HCT116 (cell line): Measurements from ENCODE around the gene CD72. TPM values are rescaled to one million over a fixed set of nuclear protein-coding genes. Genes with fewer than 3 reads are reported as not detected.

Experiments used
- ATAC-seq: fragments of 200-7000 bp; cut with Tn5 transposase; 2 replicates; pipeline ENCODE4 v1.9.1; 2020; ENCODE audit warnings: mild to moderate bottlenecking, moderate library complexity
- BruUV-seq: library from RNA; stranded (reverse); fragments of 400-500 nt; replicated peaks from 2 replicates; lab custom pipeline; 2021; lab: Mats Ljungman, UMichigan
- CTCF ChIA-PET: fragments of 300-600 bp; sonication (Branson Sonifier 250); formaldehyde crosslinking; loops from one replicate; lab custom pipeline; 2021; ENCODE audit warnings: antibody characterized with exemption; lab: Charles Lee
- POLR2A ChIA-PET: fragments of 300-600, 350-600 bp; sonication (Branson Sonifier 250); formaldehyde crosslinking; loops from one replicate; lab custom pipeline; 2021; ENCODE audit warnings: antibody characterized with exemption; lab: Charles Lee
- RAD21 ChIA-PET, 2 experiments: fragments of 300-600 bp; sonication (Branson Sonifier 250); formaldehyde crosslinking; loops; one replicate each; lab custom pipeline; 2023; ENCODE audit warnings: low total read pairs in 2 of 2; ENCODE audit not compliant: uncharacterized antibody in 2 of 2, unreplicated experiment in 2 of 2, low non-redundant PET in 1 of 2; lab: Charles Lee
- DNase-seq: peaks from one replicate; pipeline ENCODE4 v3.0.0-alpha.2; 2010; ENCODE audit warnings: low read depth, low spot score
- H2AFZ ChIP-seq: fragments of 200-600 bp; shearing (Covaris generic), sonication (generic); 2 replicates; pipeline ENCODE4 v1.6.1; 2017; ENCODE audit warnings: low read depth, mixed run types, mixed read lengths, antibody characterized with exemption, low read length; ENCODE audit not compliant: poor library complexity, severe bottlenecking
- H3K27ac ChIP-seq: 2 replicates; pipeline ENCODE4 v1.5.1; 2012; ENCODE audit warnings: low read depth, low read length
- H3K27me3 ChIP-seq: fragments of 200-600 bp; sonication (generic); 2 replicates; pipeline ENCODE4 v1.6.1; 2016; ENCODE audit warnings: mixed run types, low read length, mixed read lengths; ENCODE audit not compliant: insufficient read depth
- H3K36me3 ChIP-seq, 2 experiments: fragments of 200-500 bp in 1 of 2; fragments of 200-600 bp in 1 of 2; sonication (Bioruptor generic) in 1 of 2; sonication (generic) in 1 of 2; 2 replicates each; pipeline versions ENCODE4 v1.5.1 to v1.6.1; 2014 to 2016; ENCODE audit warnings: low read length in 2 of 2, inconsistent platforms in 1 of 2, mixed read lengths in 1 of 2, mixed run types in 1 of 2; ENCODE audit not compliant: insufficient read depth in 2 of 2, control insufficient read depth in 1 of 2
- H3K4me1 ChIP-seq, 2 experiments: fragments of 200-600 bp in 1 of 2; sonication (generic) in 1 of 2; 2 replicates each; pipeline versions ENCODE4 v1.5.1 to v1.6.1; 2012 to 2017; ENCODE audit warnings: low read length in 2 of 2, inconsistent platforms in 1 of 2, mild to moderate bottlenecking in 1 of 2, mixed read lengths in 1 of 2, mixed run types in 1 of 2, moderate library complexity in 1 of 2; ENCODE audit not compliant: insufficient read depth in 2 of 2, control insufficient read depth in 1 of 2
- H3K4me2 ChIP-seq: fragments of 200-600 bp; sonication (generic); 2 replicates; pipeline ENCODE4 v1.6.1; 2017; ENCODE audit warnings: mixed run types, low read length, mixed read lengths
- H3K4me3 ChIP-seq, 2 experiments: fragments of 200-600 bp in 1 of 2; sonication (generic) in 1 of 2; replicated peaks in 1 of 2; 2 replicates each; pipeline ENCODE4 v1.5.1; 2011 to 2016; ENCODE audit warnings: low read length in 2 of 2, control low read depth in 1 of 2, low read depth in 1 of 2, mild to moderate bottlenecking in 1 of 2, mixed read lengths in 1 of 2, mixed run types in 1 of 2
- H3K79me2 ChIP-seq: fragments of 200-600 bp; sonication (generic); 2 replicates; pipeline ENCODE4 v1.6.1; 2017; ENCODE audit warnings: mild to moderate bottlenecking, mixed run types, low read length, moderate library complexity, mixed read lengths; ENCODE audit not compliant: insufficient read depth
- H3K9ac ChIP-seq: fragments of 200-600 bp; sonication (generic); 2 replicates; pipeline ENCODE4 v1.6.1; 2016; ENCODE audit warnings: low read length, mixed read lengths
- H3K9me2 ChIP-seq: fragments of 200-600 bp; sonication (generic), shearing (Covaris generic); 2 replicates; pipeline ENCODE4 v1.6.1; 2017; ENCODE audit warnings: mixed run types, mild to moderate bottlenecking, moderate library complexity; ENCODE audit not compliant: insufficient read depth
- H3K9me3 ChIP-seq, 2 experiments: fragments of 200-500 bp in 1 of 2; fragments of 200-600 bp in 1 of 2; sonication (Bioruptor generic) in 1 of 2; sonication (generic) in 1 of 2; 2 replicates each; pipeline ENCODE4 v1.6.1; 2014 to 2017; ENCODE audit warnings: low read length in 2 of 2, mixed read lengths in 2 of 2, inconsistent platforms in 1 of 2, low read depth in 1 of 2, mild to moderate bottlenecking in 1 of 2, mixed run types in 1 of 2, moderate library complexity in 1 of 2; ENCODE audit not compliant: control insufficient read depth in 1 of 2, insufficient read depth in 1 of 2
- H4K20me1 ChIP-seq: fragments of 200-600 bp; sonication (generic), shearing (Covaris generic); 2 replicates; pipeline ENCODE4 v1.6.1; 2017; ENCODE audit warnings: mixed run types, mild to moderate bottlenecking, moderate library complexity; ENCODE audit not compliant: insufficient read depth
- CBX3 ChIP-seq: IDR thresholded peaks from 2 replicates; pipeline ENCODE4 v1.6.1; 2012; ENCODE audit warnings: low read depth
- CEBPB ChIP-seq: IDR thresholded peaks from 2 replicates; pipeline ENCODE4 v1.6.1; 2012; ENCODE audit warnings: low read depth
- ELF1 ChIP-seq: IDR thresholded peaks from 2 replicates; pipeline ENCODE4 v1.6.1; 2012; ENCODE audit warnings: low read depth, borderline replicate concordance
- EZH2 ChIP-seq: fragments of 200-600 bp; sonication (generic); IDR thresholded peaks from 2 replicates; pipeline ENCODE4 v1.6.1; 2017; ENCODE audit warnings: antibody characterized with exemption, mixed run types
- EZH2phosphoT487 ChIP-seq: fragments of 200-600 bp; IDR thresholded peaks from 2 replicates; pipeline ENCODE4 v1.6.1; 2018; ENCODE audit warnings: antibody characterized with exemption, borderline replicate concordance
- FOSL1 ChIP-seq: IDR thresholded peaks from 2 replicates; pipeline ENCODE4 v1.6.1; 2012; ENCODE audit warnings: low read depth
- POLR2A ChIP-seq: IDR thresholded peaks from 2 replicates; pipeline ENCODE4 v1.7.0; 2011; ENCODE audit warnings: borderline replicate concordance; ENCODE audit not compliant: insufficient read depth, insufficient read length; ENCODE audit errors: extremely low read depth
- RAD21 ChIP-seq: IDR thresholded peaks from 2 replicates; pipeline ENCODE4 v1.6.1; 2012; ENCODE audit warnings: low read depth, mild to moderate bottlenecking
- ZNF274 ChIP-seq: fragments of 200-500 bp; sonication (Bioruptor generic); IDR thresholded peaks from 2 replicates; pipeline ENCODE4 v1.6.1; 2014; ENCODE audit warnings: mild to moderate bottlenecking, low read depth, low read length, inconsistent platforms
- intact Hi-C: fragments of 100-400 bp; cut with micrococcal nuclease; formaldehyde crosslinking; loops from 2 replicates; pipeline ENCODE4 v1.10.0; 2022
- total RNA-seq: library from RNA; stranded (reverse); gene quantifications from one replicate; pipeline ENCODE4 v1.2.1, GENCODE V29; 2021; ENCODE audit not compliant: unreplicated experiment
- TF ChIP-seq, protein P1 (sequence below): IDR thresholded peaks from 2 replicates; pipeline ENCODE4 v1.6.1; 2011; ENCODE audit warnings: mild to moderate bottlenecking, low read length, moderate library complexity; ENCODE audit not compliant: insufficient replicate concordance; ENCODE audit errors: extremely low read depth
- TF ChIP-seq, protein P2 (sequence below): IDR thresholded peaks from 2 replicates; pipeline ENCODE4 v1.6.1; 2012

Gene CD72
- total RNA-seq, 1 experiment from 2014 or later: 1.6 TPM

DNA sequence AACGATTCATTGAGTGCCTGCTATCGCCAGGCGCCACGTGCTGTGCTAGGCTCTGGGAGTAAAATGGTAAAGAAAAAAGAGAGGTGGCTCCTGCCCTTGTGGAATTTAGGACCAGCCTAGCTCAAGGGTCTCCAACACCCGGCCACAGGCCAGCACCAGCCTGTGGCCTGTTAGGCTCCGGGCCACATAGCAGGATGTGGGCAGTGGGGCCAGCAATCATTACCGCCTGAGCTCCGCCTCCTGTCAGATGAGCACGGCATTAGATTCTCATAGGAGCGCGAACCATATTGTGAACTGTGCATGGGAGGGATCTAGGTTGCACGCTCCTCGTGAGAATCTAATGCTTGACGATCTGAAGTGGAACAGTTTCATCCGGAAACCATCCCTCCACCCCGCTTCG lies 38.1 kb upstream of the CD72 start (continued):
- TF ChIP-seq, protein P1, sequence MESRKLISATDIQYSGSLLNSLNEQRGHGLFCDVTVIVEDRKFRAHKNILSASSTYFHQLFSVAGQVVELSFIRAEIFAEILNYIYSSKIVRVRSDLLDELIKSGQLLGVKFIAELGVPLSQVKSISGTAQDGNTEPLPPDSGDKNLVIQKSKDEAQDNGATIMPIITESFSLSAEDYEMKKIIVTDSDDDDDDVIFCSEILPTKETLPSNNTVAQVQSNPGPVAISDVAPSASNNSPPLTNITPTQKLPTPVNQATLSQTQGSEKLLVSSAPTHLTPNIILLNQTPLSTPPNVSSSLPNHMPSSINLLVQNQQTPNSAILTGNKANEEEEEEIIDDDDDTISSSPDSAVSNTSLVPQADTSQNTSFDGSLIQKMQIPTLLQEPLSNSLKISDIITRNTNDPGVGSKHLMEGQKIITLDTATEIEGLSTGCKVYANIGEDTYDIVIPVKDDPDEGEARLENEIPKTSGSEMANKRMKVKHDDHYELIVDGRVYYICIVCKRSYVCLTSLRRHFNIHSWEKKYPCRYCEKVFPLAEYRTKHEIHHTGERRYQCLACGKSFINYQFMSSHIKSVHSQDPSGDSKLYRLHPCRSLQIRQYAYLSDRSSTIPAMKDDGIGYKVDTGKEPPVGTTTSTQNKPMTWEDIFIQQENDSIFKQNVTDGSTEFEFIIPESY: no peak
- TF ChIP-seq EZH2 (no peak), FOSL1 (no peak), RAD21 (no peak)

DNA sequence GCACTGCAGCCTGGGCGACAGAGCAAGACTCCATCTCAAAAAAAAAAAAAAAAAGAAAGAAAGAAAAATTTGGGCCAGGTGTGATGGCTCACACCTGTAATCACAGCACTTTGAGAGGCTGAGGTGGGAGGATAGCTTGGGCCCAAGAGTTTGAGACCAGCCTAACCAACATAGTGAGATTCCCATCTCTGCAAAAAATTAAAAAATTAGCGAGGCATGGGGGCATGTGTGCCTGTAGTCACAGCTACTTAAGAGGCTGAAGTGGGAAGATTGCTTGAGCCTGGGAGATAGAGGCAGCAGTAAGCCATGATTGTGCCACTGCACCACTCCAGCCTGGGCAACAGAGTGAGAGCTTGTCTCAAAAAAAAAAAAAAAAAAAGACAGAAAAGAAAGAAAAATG lies 35.4 kb upstream of the CD72 start:
- no peak for TF ChIP-seq ZNF274
- no peak for TF ChIP-seq EZH2phosphoT487
- TF ChIP-seq ELF1: no peak
- TF ChIP-seq, protein P1: no peak
- no peak for TF ChIP-seq CBX3
- TF ChIP-seq, protein P2, sequence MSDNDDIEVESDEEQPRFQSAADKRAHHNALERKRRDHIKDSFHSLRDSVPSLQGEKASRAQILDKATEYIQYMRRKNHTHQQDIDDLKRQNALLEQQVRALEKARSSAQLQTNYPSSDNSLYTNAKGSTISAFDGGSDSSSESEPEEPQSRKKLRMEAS: no peak
- no peak for TF ChIP-seq POLR2A
- no peak for TF ChIP-seq CEBPB
- TF ChIP-seq, all 23 proteins: peak for 0
- Histone ChIP-seq H2AFZ (no peak overlapping the region), H3K9me3 (no peaks in the 10 kb centered on the region), H3K4me1 (peaks cover 5 to 21% of the 10 kb centered on the region in 2 experiments; a peak in 3 of 4 replicates), H3K9me2 (no peaks in the 10 kb centered on the region), H3K27me3 (no peaks in the 10 kb centered on the region), H3K4me2 (no peak overlapping the region), H4K20me1 (no peaks in the 10 kb centered on the region), H3K9ac (no peak overlapping the region), H3K27ac (no peak overlapping the region), H3K36me3 (no peaks in the 10 kb centered on the region), H3K79me2 (no peaks in the 10 kb centered on the region), H3K4me3 (no peak overlapping the region)
- POLR2A ChIA-PET: no interaction called here
- CTCF ChIA-PET: no interaction called here
- DNase-seq (no peak), ATAC-seq (no peak)
- intact Hi-C loops: loop anchor here (10.0 kb wide), 1 partner anchor 539 kb away; the partner anchor contains the start of gene ATOSB
- RAD21 ChIA-PET: interaction anchor here in 1 of 2 experiments (0.7 kb wide), 1 partner anchor 115 kb away, joined by 3 read pairs; no protein-coding TSS in a partner anchor
- no TSS peak for BruUV-seq
